ENCODE results near the gene TNKS1BP1.
"Not testable (repeated sequence)": the region's sequence is repeated elsewhere in the genome, so short reads cannot be mapped to it uniquely, and the experiment has no call there.

TNKS1BP1 gene

GRCh38 chr11:57296205-57296604 is 28.5 kb downstream of the TNKS1BP1 start:
- not testable (repeated sequence) for H3K9ac ChIP-seq (ENCODE audit: low read depth in 1 of 2, low read length in 2 of 2); H3K27ac ChIP-seq (ENCODE audit: low read depth, low read length); H3K27me3 ChIP-seq (ENCODE audit: control insufficient read depth in 1 of 2, insufficient read depth in 2 of 2, low read length in 2 of 2); H3K4me3 ChIP-seq (ENCODE audit: low read depth in 1 of 2, low read length in 2 of 2)
- Histone ChIP-seq H3K9me3 (ENCODE audit: control insufficient read depth in 1 of 2, low read length in 2 of 2) (peaks cover 12 to 13% of the 10 kb centered on the region in 2 donors), H3K4me1 (ENCODE audit: control insufficient read depth in 1 of 2, insufficient read depth in 2 of 2, low read length in 2 of 2) (peaks cover 10 to 23% of the 10 kb centered on the region in 2 donors), H3K36me3 (ENCODE audit: control insufficient read depth in 1 of 2, insufficient read depth in 2 of 2, low read length in 2 of 2) (peaks cover 28 to 29% of the 10 kb centered on the region in 2 donors)

GRCh38 chr11:57294225-57295131 is 30.3 kb downstream of the TNKS1BP1 start:
- peaks cover 11% of the 10 kb centered on the region in 2 donors for H3K36me3 ChIP-seq (ENCODE audit: control insufficient read depth in 1 of 2, insufficient read depth in 2 of 2, low read length in 2 of 2)
- peaks cover 4 to 5% of the 10 kb centered on the region in 2 donors for H3K9me3 ChIP-seq (ENCODE audit: control insufficient read depth in 1 of 2, low read length in 2 of 2)
- no peak overlapping the region for H3K4me3 ChIP-seq (ENCODE audit: low read depth in 1 of 2, low read length in 2 of 2)
- H3K4me1 ChIP-seq (ENCODE audit: control insufficient read depth in 1 of 2, insufficient read depth in 2 of 2, low read length in 2 of 2): peaks cover 21 to 26% of the 10 kb centered on the region in 2 donors
- no peak overlapping the region for H3K27ac ChIP-seq (ENCODE audit: low read depth, low read length)
- H3K27me3 ChIP-seq (ENCODE audit: control insufficient read depth in 1 of 2, insufficient read depth in 2 of 2, low read length in 2 of 2): no peaks in the 10 kb centered on the region
- no peak overlapping the region for H3K9ac ChIP-seq (ENCODE audit: low read depth in 1 of 2, low read length in 2 of 2)

GRCh38 chr11:57290288-57290687 is 34.5 kb downstream of the TNKS1BP1 start:
- H3K27ac ChIP-seq (ENCODE audit: low read depth, low read length): no peak overlapping the region
- no peaks in the 10 kb centered on the region for H3K27me3 ChIP-seq (ENCODE audit: control insufficient read depth in 1 of 2, insufficient read depth in 2 of 2, low read length in 2 of 2)
- peaks cover 34 to 38% of the 10 kb centered on the region in 2 donors for H3K4me1 ChIP-seq (ENCODE audit: control insufficient read depth in 1 of 2, insufficient read depth in 2 of 2, low read length in 2 of 2)
- no peaks in the 10 kb centered on the region for H3K36me3 ChIP-seq (ENCODE audit: control insufficient read depth in 1 of 2, insufficient read depth in 2 of 2, low read length in 2 of 2)
- no peak overlapping the region for H3K4me3 ChIP-seq (ENCODE audit: low read depth in 1 of 2, low read length in 2 of 2)
- no peaks in the 10 kb centered on the region for H3K9me3 ChIP-seq (ENCODE audit: control insufficient read depth in 1 of 2, low read length in 2 of 2)
- no peak overlapping the region for H3K9ac ChIP-seq (ENCODE audit: low read depth in 1 of 2, low read length in 2 of 2)

GRCh38 chr11:57288771-57289579 is 35.8 kb downstream of the TNKS1BP1 start:
- Histone ChIP-seq H3K9ac (ENCODE audit: low read depth in 1 of 2, low read length in 2 of 2) (peak overlapping the region in 1 of 2 donors; percentile 7), H3K27ac (ENCODE audit: low read depth, low read length) (no peak overlapping the region), H3K4me1 (ENCODE audit: control insufficient read depth in 1 of 2, insufficient read depth in 2 of 2, low read length in 2 of 2) (peaks cover 28 to 36% of the 10 kb centered on the region in 2 donors), H3K27me3 (ENCODE audit: control insufficient read depth in 1 of 2, insufficient read depth in 2 of 2, low read length in 2 of 2) (no peaks in the 10 kb centered on the region), H3K4me3 (ENCODE audit: low read depth in 1 of 2, low read length in 2 of 2) (no peak overlapping the region), H3K9me3 (ENCODE audit: control insufficient read depth in 1 of 2, low read length in 2 of 2) (no peaks in the 10 kb centered on the region), H3K36me3 (ENCODE audit: control insufficient read depth in 1 of 2, insufficient read depth in 2 of 2, low read length in 2 of 2) (no peaks in the 10 kb centered on the region)

GRCh38 chr11:57287884-57288283 is 36.9 kb downstream of the TNKS1BP1 start:
- Histone ChIP-seq H3K27ac (ENCODE audit: low read depth, low read length) (no peak overlapping the region), H3K36me3 (ENCODE audit: control insufficient read depth in 1 of 2, insufficient read depth in 2 of 2, low read length in 2 of 2) (no peaks in the 10 kb centered on the region)

GRCh38 chr11:57283231-57283990 is 41.3 kb downstream of the TNKS1BP1 start:
- Histone ChIP-seq H3K36me3 (ENCODE audit: control insufficient read depth in 1 of 2, insufficient read depth in 2 of 2, low read length in 2 of 2) (no peaks in the 10 kb centered on the region), H3K4me1 (ENCODE audit: control insufficient read depth in 1 of 2, insufficient read depth in 2 of 2, low read length in 2 of 2) (peaks cover 9 to 10% of the 10 kb centered on the region in 2 donors), H3K4me3 (ENCODE audit: low read depth in 1 of 2, low read length in 2 of 2) (no peak overlapping the region), H3K27me3 (ENCODE audit: control insufficient read depth in 1 of 2, insufficient read depth in 2 of 2, low read length in 2 of 2) (no peaks in the 10 kb centered on the region), H3K27ac (ENCODE audit: low read depth, low read length) (no peak overlapping the region), H3K9ac (ENCODE audit: low read depth in 1 of 2, low read length in 2 of 2) (no peak overlapping the region), H3K9me3 (ENCODE audit: control insufficient read depth in 1 of 2, low read length in 2 of 2) (no peaks in the 10 kb centered on the region)

More at GRCh38 chr11:57287884-57288283, 36.9 kb downstream of the TNKS1BP1 start:
- Histone ChIP-seq H3K4me3 (ENCODE audit: low read depth in 1 of 2, low read length in 2 of 2) (no peak overlapping the region), H3K9ac (ENCODE audit: low read depth in 1 of 2, low read length in 2 of 2) (no peak overlapping the region), H3K9me3 (ENCODE audit: control insufficient read depth in 1 of 2, low read length in 2 of 2) (no peaks in the 10 kb centered on the region), H3K27me3 (ENCODE audit: control insufficient read depth in 1 of 2, insufficient read depth in 2 of 2, low read length in 2 of 2) (no peaks in the 10 kb centered on the region), H3K4me1 (ENCODE audit: control insufficient read depth in 1 of 2, insufficient read depth in 2 of 2, low read length in 2 of 2) (peaks cover 22 to 33% of the 10 kb centered on the region in 2 donors)

GRCh38 chr11:57281546-57281945 is 43.2 kb downstream of the TNKS1BP1 start:
- not testable (repeated sequence) for H3K27ac ChIP-seq (ENCODE audit: low read depth, low read length); H3K9me3 ChIP-seq (ENCODE audit: control insufficient read depth in 1 of 2, low read length in 2 of 2); H3K27me3 ChIP-seq (ENCODE audit: control insufficient read depth in 1 of 2, insufficient read depth in 2 of 2, low read length in 2 of 2); H3K9ac ChIP-seq (ENCODE audit: low read depth in 1 of 2, low read length in 2 of 2); H3K4me3 ChIP-seq (ENCODE audit: low read depth in 1 of 2, low read length in 2 of 2); H3K36me3 ChIP-seq (ENCODE audit: control insufficient read depth in 1 of 2, insufficient read depth in 2 of 2, low read length in 2 of 2)
- peaks cover 22 to 27% of the 10 kb centered on the region in 2 donors for H3K4me1 ChIP-seq (ENCODE audit: control insufficient read depth in 1 of 2, insufficient read depth in 2 of 2, low read length in 2 of 2)

- H3K9ac ChIP-seq (ENCODE audit: low read depth in 1 of 2, low read length in 2 of 2): no peak overlapping the region
- peaks cover 23 to 28% of the 10 kb centered on the region in 2 donors for H3K4me1 ChIP-seq (ENCODE audit: control insufficient read depth in 1 of 2, insufficient read depth in 2 of 2, low read length in 2 of 2)
- no peak overlapping the region for H3K4me3 ChIP-seq (ENCODE audit: low read depth in 1 of 2, low read length in 2 of 2)
- H3K27me3 ChIP-seq (ENCODE audit: control insufficient read depth in 1 of 2, insufficient read depth in 2 of 2, low read length in 2 of 2): no peaks in the 10 kb centered on the region
- H3K36me3 ChIP-seq (ENCODE audit: control insufficient read depth in 1 of 2, insufficient read depth in 2 of 2, low read length in 2 of 2): no peaks in the 10 kb centered on the region
- H3K9me3 ChIP-seq (ENCODE audit: control insufficient read depth in 1 of 2, low read length in 2 of 2): no peaks in the 10 kb centered on the region
- no peak overlapping the region for H3K27ac ChIP-seq (ENCODE audit: low read depth, low read length)
These were observed 45.6 kb downstream of the TNKS1BP1 start for GRCh38 chr11:57279116-57279515.

- Histone ChIP-seq H3K27ac (ENCODE audit: low read depth, low read length) (no peak overlapping the region), H3K9me3 (ENCODE audit: control insufficient read depth in 1 of 2, low read length in 2 of 2) (peaks cover 0 to 3% of the 10 kb centered on the region in 2 donors), H3K27me3 (ENCODE audit: control insufficient read depth in 1 of 2, insufficient read depth in 2 of 2, low read length in 2 of 2) (no peaks in the 10 kb centered on the region), H3K36me3 (ENCODE audit: control insufficient read depth in 1 of 2, insufficient read depth in 2 of 2, low read length in 2 of 2) (no peaks in the 10 kb centered on the region), H3K4me1 (ENCODE audit: control insufficient read depth in 1 of 2, insufficient read depth in 2 of 2, low read length in 2 of 2) (peaks cover 22 to 24% of the 10 kb centered on the region in 2 donors), H3K4me3 (ENCODE audit: low read depth in 1 of 2, low read length in 2 of 2) (no peak overlapping the region), H3K9ac (ENCODE audit: low read depth in 1 of 2, low read length in 2 of 2) (no peak overlapping the region)
These were observed 46.0 kb downstream of the TNKS1BP1 start for GRCh38 chr11:57278721-57279095.

Data from duodenal mucosa (tissue), 2 donors.